IPS-18a (cell line): ENCODE data around the gene BPGM.
"Not testable (repeated sequence)": the region's sequence is repeated elsewhere in the genome, so short reads cannot be mapped to it uniquely, and the experiment has no call there.

Source experiments
- H3K27ac ChIP-seq: one replicate; pipeline ENCODE4 v1.5.1; 2013; ENCODE audit warnings: low read length
- H3K27me3 ChIP-seq: one replicate; pipeline ENCODE4 v1.6.1; 2013; ENCODE audit warnings: mild to moderate bottlenecking, low read length; ENCODE audit not compliant: control insufficient read depth, insufficient read depth
- H3K36me3 ChIP-seq: one replicate; pipeline ENCODE4 v1.6.1; 2013; ENCODE audit warnings: low read depth, low read length; ENCODE audit not compliant: control insufficient read depth
- H3K4me1 ChIP-seq: one replicate; pipeline ENCODE4 v1.6.1; 2013; ENCODE audit warnings: low read depth, low read length; ENCODE audit not compliant: control insufficient read depth
- H3K4me3 ChIP-seq: one replicate; pipeline ENCODE4 v1.5.1; 2013; ENCODE audit warnings: low read length
- H3K9ac ChIP-seq: one replicate; pipeline ENCODE4 v1.6.1; 2013; ENCODE audit warnings: mild to moderate bottlenecking, low read length, moderate library complexity
- H3K9me3 ChIP-seq: one replicate; pipeline ENCODE4 v1.6.1; 2013; ENCODE audit warnings: low read depth, low read length; ENCODE audit not compliant: control insufficient read depth

BPGM gene

GRCh38 chr7:134636008-134636449 lies 10.6 kb upstream of the BPGM start:
- Histone ChIP-seq H3K27ac (no peak overlapping the region), H3K36me3 (no peaks in the 10 kb centered on the region), H3K27me3 (no peaks in the 10 kb centered on the region), H3K9me3 (no peaks in the 10 kb centered on the region), H3K4me1 (no peaks in the 10 kb centered on the region), H3K9ac (no peak overlapping the region), H3K4me3 (no peak overlapping the region)

DNA sequence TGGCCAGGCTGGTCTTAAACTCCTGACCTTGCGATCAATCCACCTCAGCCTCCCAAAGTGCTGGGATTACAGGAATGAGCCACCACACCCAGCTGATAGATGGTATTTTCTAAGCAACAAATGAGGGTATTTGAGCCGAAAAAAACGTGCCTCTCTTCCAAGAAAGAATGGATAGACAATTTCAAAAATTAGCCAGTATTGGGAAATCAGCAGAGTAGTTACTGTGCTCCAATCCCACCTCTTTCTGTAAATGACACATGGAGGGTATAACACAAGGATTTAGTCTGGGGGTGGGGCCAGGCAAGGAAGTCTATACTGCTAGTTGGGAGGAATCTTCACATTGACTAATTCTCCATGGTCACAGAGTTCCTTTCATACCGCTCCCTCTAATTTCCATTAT lies 9.2 kb upstream of the BPGM start:
- Histone ChIP-seq H3K4me3 (no peak overlapping the region), H3K4me1 (no peaks in the 10 kb centered on the region), H3K27ac (no peak overlapping the region), H3K27me3 (no peaks in the 10 kb centered on the region), H3K9me3 (no peaks in the 10 kb centered on the region), H3K9ac (no peak overlapping the region), H3K36me3 (no peaks in the 10 kb centered on the region)

GRCh38 chr7:134637934-134638719 lies 8.5 kb upstream of the BPGM start:
- Histone ChIP-seq H3K27me3 (no peaks in the 10 kb centered on the region), H3K9me3 (no peaks in the 10 kb centered on the region), H3K36me3 (no peaks in the 10 kb centered on the region), H3K27ac (no peak overlapping the region), H3K9ac (no peak overlapping the region), H3K4me1 (no peaks in the 10 kb centered on the region), H3K4me3 (no peak overlapping the region)

GRCh38 chr7:134639061-134639460 lies 7.6 kb upstream of the BPGM start:
- Histone ChIP-seq H3K4me1 (no peaks in the 10 kb centered on the region), H3K9me3 (no peaks in the 10 kb centered on the region), H3K27me3 (no peaks in the 10 kb centered on the region), H3K36me3 (no peaks in the 10 kb centered on the region), H3K9ac (no peak overlapping the region), H3K4me3 (no peak overlapping the region), H3K27ac (no peak overlapping the region)

GRCh38 chr7:134639683-134640279 lies 6.9 kb upstream of the BPGM start:
- no peaks in the 10 kb centered on the region for H3K36me3 ChIP-seq
- H3K4me3 ChIP-seq, result no peak overlapping the region
- no peaks in the 10 kb centered on the region for H3K27me3 ChIP-seq
- H3K9ac ChIP-seq, result no peak overlapping the region
- no peak overlapping the region for H3K27ac ChIP-seq
- H3K9me3 ChIP-seq, result no peaks in the 10 kb centered on the region
- no peaks in the 10 kb centered on the region for H3K4me1 ChIP-seq

DNA sequence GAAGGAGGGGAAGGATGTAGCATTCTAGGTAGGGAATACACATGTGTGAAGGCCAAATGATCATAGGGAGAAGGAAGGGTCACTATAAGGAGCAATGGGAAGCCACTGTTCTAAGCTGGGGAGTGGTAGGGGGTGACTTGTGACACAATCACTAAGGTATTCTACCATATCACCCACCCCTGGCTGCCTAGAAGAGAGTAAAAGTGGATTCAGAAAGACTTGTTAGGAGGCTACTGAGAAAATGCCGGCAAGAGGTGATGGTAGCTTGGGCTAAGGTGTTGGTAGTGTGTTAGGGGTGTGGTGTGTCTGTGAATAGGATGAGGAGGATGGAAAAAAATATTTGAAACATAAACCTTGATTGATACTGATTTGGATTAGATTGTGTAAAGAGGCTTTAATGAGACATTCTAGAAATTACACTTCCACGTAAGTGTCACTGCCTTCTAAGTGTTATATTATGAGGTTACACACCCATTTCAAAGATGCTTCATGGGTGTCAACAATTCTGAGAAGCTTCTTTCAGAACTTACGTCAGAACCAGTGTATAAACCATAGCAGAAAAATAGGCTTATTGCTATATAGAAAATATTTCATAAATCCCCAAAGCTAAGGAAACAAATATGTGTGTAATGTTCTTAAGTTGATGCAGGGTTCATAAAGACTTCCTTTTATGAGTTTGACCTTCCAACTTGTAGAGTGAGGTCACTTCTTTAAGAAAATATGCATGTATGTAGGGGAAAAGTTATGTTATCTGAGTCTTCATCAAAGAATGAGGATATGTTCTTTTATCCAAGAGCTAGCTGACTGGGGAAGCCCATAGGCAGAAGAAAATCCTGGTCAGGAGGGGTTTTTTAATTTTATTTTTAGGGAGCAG lies 5.6 kb upstream of the BPGM start:
- Histone ChIP-seq H3K4me3 (no peak overlapping the region), H3K27me3 (no peaks in the 10 kb centered on the region), H3K4me1 (no peaks in the 10 kb centered on the region), H3K9ac (no peak overlapping the region), H3K36me3 (no peaks in the 10 kb centered on the region), H3K9me3 (no peaks in the 10 kb centered on the region), H3K27ac (no peak overlapping the region)

GRCh38 chr7:134641981-134642380 lies 4.7 kb upstream of the BPGM start:
- H3K27ac ChIP-seq, H3K36me3 ChIP-seq, H3K4me1 ChIP-seq, H3K4me3 ChIP-seq, H3K9me3 ChIP-seq, H3K27me3 ChIP-seq, H3K9ac ChIP-seq: not testable (repeated sequence)

- Histone ChIP-seq H3K9me3 (no peaks in the 10 kb centered on the region), H3K4me3 (no peak overlapping the region), H3K4me1 (no peaks in the 10 kb centered on the region), H3K9ac (no peak overlapping the region), H3K27ac (no peak overlapping the region), H3K27me3 (no peaks in the 10 kb centered on the region), H3K36me3 (no peaks in the 10 kb centered on the region)
Observed at GRCh38 chr7:134643131-134643530, 3.5 kb upstream of the BPGM start.

GRCh38 chr7:134645478-134645877 lies 1.2 kb upstream of the BPGM start:
- H3K27ac ChIP-seq, result no peak overlapping the region
- H3K9ac ChIP-seq, result peak overlapping the region; percentile 51
- peak overlapping the region; percentile 68 for H3K4me3 ChIP-seq
- no peaks in the 10 kb centered on the region for H3K9me3 ChIP-seq
- no peaks in the 10 kb centered on the region for H3K27me3 ChIP-seq
- H3K4me1 ChIP-seq, result no peaks in the 10 kb centered on the region
- no peaks in the 10 kb centered on the region for H3K36me3 ChIP-seq

GRCh38 chr7:134645935-134646334 lies 718 bp upstream of the BPGM start:
- Histone ChIP-seq H3K27ac (no peak overlapping the region), H3K4me1 (no peaks in the 10 kb centered on the region), H3K9me3 (no peaks in the 10 kb centered on the region), H3K4me3 (peak overlapping the region; percentile 68), H3K27me3 (no peaks in the 10 kb centered on the region), H3K9ac (peak overlapping the region; percentile 51), H3K36me3 (no peaks in the 10 kb centered on the region)

DNA sequence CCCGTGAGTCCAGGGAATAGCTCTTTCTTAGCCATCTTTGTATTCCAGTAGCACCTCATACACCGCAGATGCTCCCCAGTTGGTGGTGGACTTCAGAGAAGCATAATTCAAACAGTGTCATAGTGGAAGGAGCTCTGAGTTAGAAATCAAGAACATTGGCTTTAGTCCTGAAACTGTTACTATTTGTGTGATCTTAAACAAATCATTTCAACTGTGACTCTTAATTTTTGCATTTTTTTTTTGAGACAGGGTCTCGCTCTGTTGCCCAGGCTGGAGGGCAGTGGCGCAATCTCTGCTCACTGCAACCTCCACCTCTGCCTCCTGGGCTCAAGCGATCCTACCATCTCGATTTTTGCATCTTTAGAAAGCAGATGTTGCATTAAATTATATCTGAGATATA lies 1.8 kb downstream of the BPGM start:
- H3K9ac ChIP-seq, result no peak overlapping the region
- H3K27ac ChIP-seq, result no peak overlapping the region
- no peak overlapping the region for H3K4me3 ChIP-seq
- no peaks in the 10 kb centered on the region for H3K9me3 ChIP-seq
- H3K36me3 ChIP-seq, result no peaks in the 10 kb centered on the region
- H3K27me3 ChIP-seq, result no peaks in the 10 kb centered on the region
- no peaks in the 10 kb centered on the region for H3K4me1 ChIP-seq
